K562 (cell line): ENCODE measurements around the gene CCR2. TPM values are rescaled to one million over a fixed set of nuclear protein-coding genes. Genes with fewer than 3 reads are reported as not detected.

Experiments used
- ATAC-seq: fragments of 200-7000 bp; cut with Tn5 transposase; 3 replicates; pipeline ENCODE4 v1.9.1; 2020; ENCODE audit warnings: moderate library complexity
- BruUV-seq: library from RNA; stranded (reverse); fragments of 400-500 nt; replicated peaks from 2 replicates; lab custom pipeline; 2021; lab: Mats Ljungman, UMichigan
- CTCF ChIA-PET: fragments of 300-600 bp; formaldehyde crosslinking; extraction: SDS; loops from one replicate; lab custom pipeline; 2021; ENCODE audit warnings: low intra/inter-chr PET ratio; lab: Yijun Ruan, JAX
- POLR2A ChIA-PET: fragments of 300-600, 350-650 bp; sonication (Branson Sonifier 250); formaldehyde crosslinking; extraction: SDS; loops from one replicate; lab custom pipeline; 2021; ENCODE audit warnings: antibody characterized with exemption, inconsistent platforms; lab: Yijun Ruan, JAX
- DNase-seq, 4 experiments: peaks; one replicate each; pipeline versions ENCODE4 v3.0.0 to v3.0.0-alpha.2; 2011 to 2018; ENCODE audit warnings: low spot score in 3 of 4, mixed read lengths in 3 of 4; ENCODE audit errors: extremely low read depth in 1 of 4
- FAIRE-seq: peaks from 2 replicates; lab custom pipeline; 2011; peaks lifted over from hg19 to GRCh38; lab: Jason Lieb, UNC
- H2AFZ ChIP-seq: 2 replicates; pipeline ENCODE4 v1.6.0; 2011; ENCODE audit warnings: low read depth, low read length, control low read depth, inconsistent platforms
- H3K27ac ChIP-seq: fragments of 200-600 bp; 3 replicates; pipeline ENCODE4 v1.8.0; 2011; ENCODE audit warnings: low read depth, mild to moderate bottlenecking, control low read depth, inconsistent platforms, low read length, moderate library complexity, mixed read lengths; ENCODE audit errors: extremely low read depth
- H3K27me3 ChIP-seq, 2 experiments: fragments of 300-600 bp in 1 of 2; 2 replicates in 1 of 2; 3 replicates in 1 of 2; pipeline versions ENCODE4 v1.6.0 to v1.8.0; 2011; ENCODE audit warnings: inconsistent platforms in 2 of 2, low read length in 2 of 2, mild to moderate bottlenecking in 1 of 2, mixed read lengths in 1 of 2, moderate library complexity in 1 of 2; ENCODE audit not compliant: control insufficient read depth in 2 of 2, insufficient read depth in 2 of 2
- H3K36me3 ChIP-seq: fragments of 300-600 bp; 3 replicates; pipeline ENCODE4 v1.8.0; 2011; ENCODE audit warnings: mild to moderate bottlenecking, low read length, inconsistent platforms; ENCODE audit not compliant: control insufficient read depth, insufficient read depth
- H3K4me1 ChIP-seq, 2 experiments: fragments of 200-600 bp in 1 of 2; replicated peaks in 1 of 2; 2 replicates in 1 of 2; 3 replicates in 1 of 2; pipeline versions ENCODE4 v1.5.1 to v1.8.0; 2011; ENCODE audit warnings: inconsistent platforms in 2 of 2, low read length in 2 of 2, mild to moderate bottlenecking in 1 of 2, mixed read lengths in 1 of 2, moderate library complexity in 1 of 2; ENCODE audit not compliant: control insufficient read depth in 2 of 2, insufficient read depth in 2 of 2
- H3K4me2 ChIP-seq: 2 replicates; pipeline ENCODE4 v1.6.1; 2011; ENCODE audit warnings: low read length, control low read depth, inconsistent platforms, mixed read lengths; ENCODE audit not compliant: insufficient read depth
- H3K4me3 ChIP-seq: fragments of 200-600 bp; sonication (generic), shearing (Covaris generic); 2 replicates; pipeline ENCODE4 v1.5.1; 2016; ENCODE audit warnings: control low read depth, inconsistent platforms
- H3K79me2 ChIP-seq: fragments of 200-600 bp; 3 replicates; pipeline ENCODE4 v1.8.0; 2011; ENCODE audit warnings: low read length, inconsistent platforms; ENCODE audit not compliant: control insufficient read depth, insufficient read depth
- H3K9ac ChIP-seq, 2 experiments: 2 replicates each; pipeline versions ENCODE4 v1.6.0 to v1.6.1; 2011; ENCODE audit warnings: low read depth in 2 of 2, low read length in 2 of 2, control low read depth in 1 of 2, inconsistent platforms in 1 of 2, mild to moderate bottlenecking in 1 of 2, mixed read lengths in 1 of 2; ENCODE audit not compliant: insufficient read depth in 1 of 2
- H3K9me1 ChIP-seq: one replicate; pipeline ENCODE4 v1.6.0; 2011; ENCODE audit warnings: inconsistent platforms, mild to moderate bottlenecking, low read length, moderate library complexity; ENCODE audit not compliant: control insufficient read depth, insufficient read depth
- H3K9me3 ChIP-seq: replicated peaks from 2 replicates; pipeline ENCODE4 v1.5.1; 2011; ENCODE audit warnings: low read depth, low read length, inconsistent platforms; ENCODE audit not compliant: control insufficient read depth, insufficient read depth
- H4K20me1 ChIP-seq: replicated peaks from 2 replicates; pipeline ENCODE4 v1.6.1; 2011; ENCODE audit warnings: low read length, inconsistent platforms, mixed read lengths; ENCODE audit not compliant: control insufficient read depth, insufficient read depth
- ADNP ChIP-seq: fragments of 200-800 bp; sonication (Bioruptor generic); IDR thresholded peaks from 2 replicates; pipeline ENCODE4 v1.6.1; 2016; ENCODE audit warnings: missing genetic modification characterization, missing compliant biosample characterization
- BCOR ChIP-seq: fragments of 450-650 bp; IDR thresholded peaks from 2 replicates; pipeline ENCODE4 v1.6.1; 2016
- CC2D1A ChIP-seq: fragments of 450-650 bp; IDR thresholded peaks from 2 replicates; pipeline ENCODE4 v1.6.1; 2017; ENCODE audit warnings: mild to moderate bottlenecking
- FOXA1 ChIP-seq: fragments of 450-650 bp; IDR thresholded peaks from 2 replicates; pipeline ENCODE4 v1.6.1; 2016; ENCODE audit warnings: mild to moderate bottlenecking, borderline replicate concordance
- GATA2 ChIP-seq: sonication (generic); formaldehyde crosslinking; IDR thresholded peaks from 2 replicates; pipeline ENCODE4 v1.4.0; 2020; ENCODE audit warnings: mild to moderate bottlenecking, missing genetic modification reagents
- KDM1A ChIP-seq, 2 experiments: fragments of 450-650 bp; IDR thresholded peaks; 2 replicates each; pipeline ENCODE4 v1.6.1; 2016; ENCODE audit warnings: mild to moderate bottlenecking in 2 of 2
- KLF6 ChIP-seq: fragments of 250-450 bp; sonication (Bioruptor Pico); IDR thresholded peaks from 2 replicates; pipeline ENCODE4 v1.4.0; 2020; ENCODE audit warnings: mild to moderate bottlenecking, moderate library complexity, borderline replicate concordance
- SAFB2 ChIP-seq: fragments of 200-400 bp; formaldehyde crosslinking; IDR thresholded peaks from 2 replicates; pipeline ENCODE4 v1.6.1; 2018; ENCODE audit warnings: borderline replicate concordance, low read length, low read depth, moderate library complexity; ENCODE audit not compliant: severe bottlenecking
- SIN3B ChIP-seq: fragments of 450-650 bp; IDR thresholded peaks from 2 replicates; pipeline ENCODE4 v1.6.1; 2017; ENCODE audit warnings: low read depth, mild to moderate bottlenecking, moderate library complexity
- TBL1XR1 ChIP-seq, 2 experiments: IDR thresholded peaks; 2 replicates each; pipeline ENCODE4 v1.6.1; 2012; ENCODE audit warnings: improper control_type of control experiment in 2 of 2, low read length in 2 of 2, mild to moderate bottlenecking in 1 of 2
- ZNF707 ChIP-seq: fragments of 250-450 bp; sonication (Bioruptor Pico); conservative IDR thresholded peaks from 2 replicates; pipeline ENCODE4 v1.8.0; 2022; ENCODE audit warnings: inconsistent platforms, mild to moderate bottlenecking, moderate library complexity
- WGBS: fragments of 100-300 bp; shearing (Covaris generic); methylation state at CpG from one replicate; pipeline ENCODE4 v1.1.6; 2016; ENCODE audit warnings: low coverage, mixed read lengths; ENCODE audit not compliant: insufficient coverage; ENCODE audit errors: missing lambda C conversion rate; 5-methylcytosine and 5-hydroxymethylcytosine counted together
- in situ Hi-C: fragments of 300-500 bp; cut with MboI; formaldehyde crosslinking; loops from 4 replicates; pipeline ENCODE4 v1.15.0; 2018; ENCODE audit warnings: inconsistent platforms, mixed read lengths
- intact Hi-C: fragments of 100-400 bp; cut with micrococcal nuclease; formaldehyde crosslinking; loops from 2 replicates; pipeline ENCODE4 v1.14.2; 2022
- polyA plus RNA-seq, 8 experiments: library from polyadenylated mRNA; depleted of rRNA in 4 of 8; stranded (reverse) in 5 of 8; unstranded in 3 of 8; fragments of >200 nt; fragmentation: Nextera tagmentation in 2 of 8; fragmentation: Illumina TruSeq in 1 of 8; extraction: Ambion mirVana in 2 of 8; extraction: Trizol in 1 of 8; gene quantifications; 2 replicates each; pipeline versions ENCODE4 v1.2.1 to v1.2.3, GENCODE V29; 2011 to 2014; ENCODE audit warnings: inconsistent platforms in 1 of 8, missing spikeins in 1 of 8
- total RNA-seq, 7 experiments: library from RNA; depleted of rRNA in 6 of 7; stranded (reverse); fragments of >200 nt in 6 of 7; fragmentation: Illumina TruSeq in 2 of 7; extraction: Trizol in 2 of 7; gene quantifications; 2 replicates each; pipeline versions ENCODE4 v1.2.1 to v1.2.3, GENCODE V29; 2011 to 2021; ENCODE audit warnings: low replicate concordance in 1 of 7
- TF ChIP-seq, protein P1 (sequence below): fragments of 450-650 bp; formaldehyde crosslinking; IDR thresholded peaks from 2 replicates; pipeline ENCODE4 v1.4.0; 2022; ENCODE audit warnings: missing genetic modification characterization
- TF ChIP-seq, protein P2 (sequence below): fragments of 250-450 bp; sonication (Bioruptor Pico); IDR thresholded peaks from 2 replicates; pipeline ENCODE4 v1.5.1; 2021; ENCODE audit warnings: mild to moderate bottlenecking
- TF ChIP-seq, protein P3 (sequence below): fragments of 250-450 bp; sonication (Bioruptor Pico); IDR thresholded peaks from 2 replicates; pipeline ENCODE4 v1.4.0; 2020
- TF ChIP-seq, protein P4 (sequence below): fragments of 450-650 bp; conservative IDR thresholded peaks from 2 replicates; pipeline ENCODE4 v1.6.1; 2016; ENCODE audit warnings: missing genetic modification characterization, low read depth, mild to moderate bottlenecking, control low read depth, missing compliant biosample characterization

The CCR2 gene
- total and polyA plus RNA-seq, 9 of the 15 experiments (the other 6 are each of a cell fraction or from before 2014, with no cell fraction given) = not detected

DNA sequence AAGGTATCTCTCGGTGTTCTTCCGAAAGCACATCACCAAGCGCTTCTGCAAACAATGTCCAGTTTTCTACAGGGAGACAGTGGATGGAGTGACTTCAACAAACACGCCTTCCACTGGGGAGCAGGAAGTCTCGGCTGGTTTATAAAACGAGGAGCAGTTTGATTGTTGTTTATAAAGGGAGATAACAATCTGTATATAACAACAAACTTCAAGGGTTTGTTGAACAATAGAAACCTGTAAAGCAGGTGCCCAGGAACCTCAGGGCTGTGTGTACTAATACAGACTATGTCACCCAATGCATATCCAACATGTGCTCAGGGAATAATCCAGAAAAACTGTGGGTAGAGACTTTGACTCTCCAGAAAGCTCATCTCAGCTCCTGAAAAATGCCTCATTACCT, 4.6 kb downstream of the CCR2 start:
- Histone ChIP-seq H3K4me3 (no peak overlapping the region), H2AFZ (no peak overlapping the region), H3K36me3 (no peaks in the 10 kb centered on the region), H3K4me1 (no peaks in the 10 kb centered on the region), H3K9me3 (no peaks in the 10 kb centered on the region), H3K27me3 (peaks cover 22 to 46% of the 10 kb centered on the region in 2 experiments; a peak in 4 of 5 replicates), H3K9me1 (no peaks in the 10 kb centered on the region), H3K9ac (no peak overlapping the region), H4K20me1 (no peaks in the 10 kb centered on the region), H3K79me2 (no peaks in the 10 kb centered on the region), H3K4me2 (no peak overlapping the region), H3K27ac (no peak overlapping the region)
- no TSS peak for BruUV-seq
- DNase-seq (no peak), ATAC-seq (no peak), FAIRE-seq (no peak)
- CTCF ChIA-PET = interaction anchor here (0.6 kb wide), 1 partner anchor 256 kb away, joined by 3 read pairs; no protein-coding TSS in a partner anchor
- 0% methylated on average over 6 of the region's 6 CpGs for WGBS
- POLR2A ChIA-PET = no interaction called here
- intact Hi-C loops (no loop called here), in situ Hi-C loops (no loop called here)
- TF ChIP-seq, protein P1, sequence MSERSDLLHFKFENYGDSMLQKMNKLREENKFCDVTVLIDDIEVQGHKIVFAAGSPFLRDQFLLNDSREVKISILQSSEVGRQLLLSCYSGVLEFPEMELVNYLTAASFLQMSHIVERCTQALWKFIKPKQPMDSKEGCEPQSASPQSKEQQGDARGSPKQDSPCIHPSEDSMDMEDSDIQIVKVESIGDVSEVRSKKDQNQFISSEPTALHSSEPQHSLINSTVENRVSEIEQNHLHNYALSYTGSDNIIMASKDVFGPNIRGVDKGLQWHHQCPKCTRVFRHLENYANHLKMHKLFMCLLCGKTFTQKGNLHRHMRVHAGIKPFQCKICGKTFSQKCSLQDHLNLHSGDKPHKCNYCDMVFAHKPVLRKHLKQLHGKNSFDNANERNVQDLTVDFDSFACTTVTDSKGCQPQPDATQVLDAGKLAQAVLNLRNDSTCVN (CRISPR knock-in tag) = no peak
- no peak for TF ChIP-seq KLF6 (CRISPR knock-in tag)
- TF ChIP-seq CC2D1A = no peak
- no peak for TF ChIP-seq BCOR
- no peak for TF ChIP-seq SAFB2
- no peak for TF ChIP-seq ZNF707 (CRISPR knock-in tag)
- no peak for TF ChIP-seq FOXA1
- no peak for TF ChIP-seq KDM1A (IDR thresholded peaks at IDR 0.05)
- TF ChIP-seq, protein P2, sequence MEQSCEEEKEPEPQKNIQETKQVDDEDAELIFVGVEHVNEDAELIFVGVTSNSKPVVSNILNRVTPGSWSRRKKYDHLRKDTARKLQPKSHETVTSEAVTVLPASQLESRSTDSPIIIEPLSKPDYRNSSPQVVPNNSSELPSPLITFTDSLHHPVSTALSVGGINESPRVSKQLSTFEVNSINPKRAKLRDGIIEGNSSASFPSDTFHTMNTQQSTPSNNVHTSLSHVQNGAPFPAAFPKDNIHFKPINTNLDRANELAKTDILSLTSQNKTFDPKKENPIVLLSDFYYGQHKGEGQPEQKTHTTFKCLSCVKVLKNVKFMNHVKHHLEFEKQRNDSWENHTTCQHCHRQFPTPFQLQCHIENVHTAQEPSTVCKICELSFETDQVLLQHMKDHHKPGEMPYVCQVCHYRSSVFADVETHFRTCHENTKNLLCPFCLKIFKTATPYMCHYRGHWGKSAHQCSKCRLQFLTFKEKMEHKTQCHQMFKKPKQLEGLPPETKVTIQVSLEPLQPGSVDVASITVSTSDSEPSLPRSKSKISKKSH (CRISPR knock-in tag) = no peak
- no peak for TF ChIP-seq GATA2 (CRISPR knock-in tag)
- TF ChIP-seq ADNP (tag) = no peak
- TF ChIP-seq, protein P3, sequence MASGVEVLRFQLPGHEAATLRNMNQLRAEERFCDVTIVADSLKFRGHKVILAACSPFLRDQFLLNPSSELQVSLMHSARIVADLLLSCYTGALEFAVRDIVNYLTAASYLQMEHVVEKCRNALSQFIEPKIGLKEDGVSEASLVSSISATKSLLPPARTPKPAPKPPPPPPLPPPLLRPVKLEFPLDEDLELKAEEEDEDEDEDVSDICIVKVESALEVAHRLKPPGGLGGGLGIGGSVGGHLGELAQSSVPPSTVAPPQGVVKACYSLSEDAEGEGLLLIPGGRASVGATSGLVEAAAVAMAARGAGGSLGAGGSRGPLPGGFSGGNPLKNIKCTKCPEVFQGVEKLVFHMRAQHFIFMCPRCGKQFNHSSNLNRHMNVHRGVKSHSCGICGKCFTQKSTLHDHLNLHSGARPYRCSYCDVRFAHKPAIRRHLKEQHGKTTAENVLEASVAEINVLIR (CRISPR knock-in tag) = no peak
- TF ChIP-seq, protein P4, sequence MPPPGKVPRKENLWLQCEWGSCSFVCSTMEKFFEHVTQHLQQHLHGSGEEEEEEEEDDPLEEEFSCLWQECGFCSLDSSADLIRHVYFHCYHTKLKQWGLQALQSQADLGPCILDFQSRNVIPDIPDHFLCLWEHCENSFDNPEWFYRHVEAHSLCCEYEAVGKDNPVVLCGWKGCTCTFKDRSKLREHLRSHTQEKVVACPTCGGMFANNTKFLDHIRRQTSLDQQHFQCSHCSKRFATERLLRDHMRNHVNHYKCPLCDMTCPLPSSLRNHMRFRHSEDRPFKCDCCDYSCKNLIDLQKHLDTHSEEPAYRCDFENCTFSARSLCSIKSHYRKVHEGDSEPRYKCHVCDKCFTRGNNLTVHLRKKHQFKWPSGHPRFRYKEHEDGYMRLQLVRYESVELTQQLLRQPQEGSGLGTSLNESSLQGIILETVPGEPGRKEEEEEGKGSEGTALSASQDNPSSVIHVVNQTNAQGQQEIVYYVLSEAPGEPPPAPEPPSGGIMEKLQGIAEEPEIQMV (tag) = no peak
- no peak for TF ChIP-seq TBL1XR1 (IDR thresholded peaks at IDR 0.05; ENCODE audit: low read length in 2 of 2)
- TF ChIP-seq SIN3B = no peak
